Endothelial cell (in vitro differentiated cells): Measurements from ENCODE around the gene STARD3. TPM values are rescaled to one million over a fixed set of nuclear protein-coding genes. Genes with fewer than 3 reads are reported as not detected.

Source experiments
- DNase-seq: peaks from one replicate; pipeline ENCODE4 v3.0.0; 2021; ENCODE audit warnings: low spot score
- H3K27ac Mint-ChIP-seq: one replicate; pipeline ENCODE4 v1.8.0; 2021; ENCODE audit warnings: mixed read lengths, inconsistent platforms; ENCODE audit not compliant: unreplicated experiment
- H3K27me3 Mint-ChIP-seq: one replicate; pipeline ENCODE4 v1.8.0; 2021; ENCODE audit warnings: mild to moderate bottlenecking, moderate library complexity, mixed read lengths, inconsistent platforms; ENCODE audit not compliant: unreplicated experiment
- H3K36me3 Mint-ChIP-seq: one replicate; pipeline ENCODE4 v1.8.0; 2021; ENCODE audit warnings: mild to moderate bottlenecking, low read depth, mixed read lengths, inconsistent platforms; ENCODE audit not compliant: unreplicated experiment
- H3K4me1 Mint-ChIP-seq: one replicate; pipeline ENCODE4 v1.8.0; 2021; ENCODE audit warnings: mild to moderate bottlenecking, mixed read lengths, inconsistent platforms; ENCODE audit not compliant: unreplicated experiment
- H3K4me3 Mint-ChIP-seq: one replicate; pipeline ENCODE4 v1.8.0; 2021; ENCODE audit warnings: mild to moderate bottlenecking, mixed read lengths, inconsistent platforms; ENCODE audit not compliant: unreplicated experiment
- H3K9me3 Mint-ChIP-seq: one replicate; pipeline ENCODE4 v1.8.0; 2021; ENCODE audit warnings: mixed read lengths, inconsistent platforms; ENCODE audit not compliant: unreplicated experiment
- CTCF ChIP-seq: fragments of 200-600 bp; sonication (generic); IDR thresholded peaks from one replicate; pipeline ENCODE4 v1.5.0; 2021; ENCODE audit warnings: antibody characterized with exemption; ENCODE audit not compliant: unreplicated experiment
- total RNA-seq: library from RNA; stranded (reverse); fragmentation: NEBNext Ultra II Directional; extraction: Animal tissue kit (Norgen Biotek cat#: 25700); gene quantifications from one replicate; pipeline ENCODE4 v1.2.1, GENCODE V29; 2021; ENCODE audit not compliant: unreplicated experiment

Gene STARD3
- total RNA-seq, 1 donor from 2014 or later: 77.7 TPM

GRCh38 chr17:39673335-39674081 is 36.6 kb downstream of the STARD3 start:
- H3K4me3 Mint-ChIP-seq: no peak overlapping the region
- no peaks in the 10 kb centered on the region for H3K9me3 Mint-ChIP-seq
- peaks cover 23% of the 10 kb centered on the region for H3K27me3 Mint-ChIP-seq
- peaks cover 5% of the 10 kb centered on the region for H3K36me3 Mint-ChIP-seq
- H3K27ac Mint-ChIP-seq: no peak overlapping the region
- DNase-seq: no peak
- no peak for TF ChIP-seq CTCF
- H3K4me1 Mint-ChIP-seq: peaks cover 3% of the 10 kb centered on the region

- Mint-ChIP-seq H3K27me3 (peaks cover 19% of the 10 kb centered on the region), H3K4me1 (peaks cover 2% of the 10 kb centered on the region), H3K27ac (no peak overlapping the region), H3K36me3 (peaks cover 5% of the 10 kb centered on the region), H3K9me3 (no peaks in the 10 kb centered on the region), H3K4me3 (no peak overlapping the region)
- no peak for TF ChIP-seq CTCF
- DNase-seq: no peak
Measured at GRCh38 chr17:39674179-39674578, 37.2 kb downstream of the STARD3 start.

GRCh38 chr17:39674702-39675389 is 37.9 kb downstream of the STARD3 start:
- DNase-seq: no peak
- H3K36me3 Mint-ChIP-seq: peaks cover 5% of the 10 kb centered on the region
- no peak overlapping the region for H3K27ac Mint-ChIP-seq
- no peaks in the 10 kb centered on the region for H3K9me3 Mint-ChIP-seq
- no peak for TF ChIP-seq CTCF
- peaks cover 15% of the 10 kb centered on the region for H3K27me3 Mint-ChIP-seq
- H3K4me3 Mint-ChIP-seq: no peak overlapping the region
- H3K4me1 Mint-ChIP-seq: peaks cover 8% of the 10 kb centered on the region

- Mint-ChIP-seq H3K36me3 (peaks cover 3% of the 10 kb centered on the region), H3K27me3 (peaks cover 15% of the 10 kb centered on the region), H3K4me3 (no peak overlapping the region), H3K9me3 (no peaks in the 10 kb centered on the region), H3K27ac (no peak overlapping the region), H3K4me1 (peaks cover 12% of the 10 kb centered on the region)
- no peak for DNase-seq
- TF ChIP-seq CTCF: no peak
Measured at GRCh38 chr17:39675390-39676082, 38.6 kb downstream of the STARD3 start.
